Osteocyte (in vitro differentiated cells): Measurements from ENCODE around the gene PIK3R5. TPM values are rescaled to one million over a fixed set of nuclear protein-coding genes. Genes with fewer than 3 reads are reported as not detected.

ENCODE experiments used
- DNase-seq: peaks from one replicate; pipeline ENCODE4 v3.0.0; 2021; ENCODE audit warnings: mixed read lengths; ENCODE audit not compliant: unreplicated experiment; ENCODE audit errors: extremely low spot score
- H3K27ac Mint-ChIP-seq: one replicate; pipeline ENCODE4 v1.8.0; 2021; ENCODE audit warnings: mild to moderate bottlenecking, mixed read lengths; ENCODE audit not compliant: unreplicated experiment
- H3K27me3 Mint-ChIP-seq: one replicate; pipeline ENCODE4 v1.8.0; 2021; ENCODE audit warnings: mixed read lengths; ENCODE audit not compliant: unreplicated experiment
- H3K36me3 Mint-ChIP-seq: one replicate; pipeline ENCODE4 v1.8.0; 2021; ENCODE audit warnings: mixed read lengths; ENCODE audit not compliant: unreplicated experiment
- H3K4me1 Mint-ChIP-seq: one replicate; pipeline ENCODE4 v1.8.0; 2021; ENCODE audit warnings: mixed read lengths; ENCODE audit not compliant: unreplicated experiment
- H3K4me3 Mint-ChIP-seq: one replicate; pipeline ENCODE4 v1.8.0; 2021; ENCODE audit warnings: mild to moderate bottlenecking, moderate library complexity, mixed read lengths; ENCODE audit not compliant: unreplicated experiment
- H3K9me3 Mint-ChIP-seq: one replicate; pipeline ENCODE4 v1.8.0; 2021; ENCODE audit warnings: mixed read lengths; ENCODE audit not compliant: unreplicated experiment
- total RNA-seq: library from RNA; stranded (reverse); gene quantifications from 2 replicates; pipeline ENCODE4 v1.2.1, GENCODE V29; 2021
- TF ChIP-seq, protein P1 (sequence below): fragments of 200-600 bp; sonication (generic); IDR thresholded peaks from 2 replicates; pipeline ENCODE4 v1.5.0; 2021; ENCODE audit warnings: antibody characterized with exemption, mild to moderate bottlenecking, moderate library complexity

PIK3R5 gene
- total RNA-seq, 1 donor from 2014 or later, result not detected

GRCh38 chr17:8851600-8851999 is 113.9 kb downstream of the PIK3R5 start:
- no peak for DNase-seq
- Mint-ChIP-seq H3K36me3 (no peaks in the 10 kb centered on the region), H3K27me3 (no peaks in the 10 kb centered on the region), H3K9me3 (no peaks in the 10 kb centered on the region), H3K4me3 (no peak overlapping the region), H3K4me1 (peaks cover 3% of the 10 kb centered on the region), H3K27ac (no peak overlapping the region)
- TF ChIP-seq, protein P1, sequence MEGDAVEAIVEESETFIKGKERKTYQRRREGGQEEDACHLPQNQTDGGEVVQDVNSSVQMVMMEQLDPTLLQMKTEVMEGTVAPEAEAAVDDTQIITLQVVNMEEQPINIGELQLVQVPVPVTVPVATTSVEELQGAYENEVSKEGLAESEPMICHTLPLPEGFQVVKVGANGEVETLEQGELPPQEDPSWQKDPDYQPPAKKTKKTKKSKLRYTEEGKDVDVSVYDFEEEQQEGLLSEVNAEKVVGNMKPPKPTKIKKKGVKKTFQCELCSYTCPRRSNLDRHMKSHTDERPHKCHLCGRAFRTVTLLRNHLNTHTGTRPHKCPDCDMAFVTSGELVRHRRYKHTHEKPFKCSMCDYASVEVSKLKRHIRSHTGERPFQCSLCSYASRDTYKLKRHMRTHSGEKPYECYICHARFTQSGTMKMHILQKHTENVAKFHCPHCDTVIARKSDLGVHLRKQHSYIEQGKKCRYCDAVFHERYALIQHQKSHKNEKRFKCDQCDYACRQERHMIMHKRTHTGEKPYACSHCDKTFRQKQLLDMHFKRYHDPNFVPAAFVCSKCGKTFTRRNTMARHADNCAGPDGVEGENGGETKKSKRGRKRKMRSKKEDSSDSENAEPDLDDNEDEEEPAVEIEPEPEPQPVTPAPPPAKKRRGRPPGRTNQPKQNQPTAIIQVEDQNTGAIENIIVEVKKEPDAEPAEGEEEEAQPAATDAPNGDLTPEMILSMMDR, result no peak

- Mint-ChIP-seq H3K27me3 (no peaks in the 10 kb centered on the region), H3K36me3 (no peaks in the 10 kb centered on the region), H3K27ac (no peak overlapping the region), H3K9me3 (no peaks in the 10 kb centered on the region), H3K4me3 (no peak overlapping the region), H3K4me1 (no peaks in the 10 kb centered on the region)
- TF ChIP-seq, protein P1, result no peak
- DNase-seq, result no peak
Measured at GRCh38 chr17:8849311-8850041, 116.0 kb downstream of the PIK3R5 start.

DNA sequence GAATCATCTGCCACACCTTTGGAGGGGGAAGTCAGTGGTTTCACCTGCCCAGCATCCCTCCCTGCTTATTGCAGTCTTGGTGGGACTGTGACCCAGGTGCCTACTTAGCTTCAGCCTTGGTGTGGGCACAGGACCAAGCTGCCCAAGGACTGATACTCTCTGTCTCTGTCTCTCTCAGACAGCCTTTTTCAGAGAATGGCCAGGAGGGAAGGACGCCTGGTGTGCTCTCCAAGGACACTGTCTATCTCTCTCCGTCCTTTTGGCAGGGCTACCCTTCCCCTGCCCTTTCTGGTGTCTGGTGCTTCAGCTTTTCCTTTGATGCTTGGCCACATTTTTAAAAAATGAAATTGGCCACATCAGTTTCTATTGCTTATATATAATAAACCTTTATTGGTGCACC is 117.6 kb downstream of the PIK3R5 start:
- no peaks in the 10 kb centered on the region for H3K36me3 Mint-ChIP-seq
- no peaks in the 10 kb centered on the region for H3K4me1 Mint-ChIP-seq
- TF ChIP-seq, protein P1, result no peak
- H3K4me3 Mint-ChIP-seq, result no peak overlapping the region
- H3K9me3 Mint-ChIP-seq, result no peaks in the 10 kb centered on the region
- no peak overlapping the region for H3K27ac Mint-ChIP-seq
- DNase-seq, result no peak
- H3K27me3 Mint-ChIP-seq, result no peaks in the 10 kb centered on the region

- Mint-ChIP-seq H3K27me3 (no peaks in the 10 kb centered on the region), H3K4me1 (no peaks in the 10 kb centered on the region), H3K27ac (no peak overlapping the region), H3K36me3 (no peaks in the 10 kb centered on the region), H3K4me3 (no peak overlapping the region), H3K9me3 (no peaks in the 10 kb centered on the region)
- DNase-seq, result no peak
- TF ChIP-seq, protein P1, result no peak
Measured at GRCh38 chr17:8846768-8847211, 118.7 kb downstream of the PIK3R5 start.

- H3K9me3 Mint-ChIP-seq, result no peaks in the 10 kb centered on the region
- H3K27me3 Mint-ChIP-seq, result peaks cover 4% of the 10 kb centered on the region
- no peak overlapping the region for H3K27ac Mint-ChIP-seq
- no peaks in the 10 kb centered on the region for H3K36me3 Mint-ChIP-seq
- TF ChIP-seq, protein P1, result no peak
- no peaks in the 10 kb centered on the region for H3K4me1 Mint-ChIP-seq
- no peak for DNase-seq
- no peak overlapping the region for H3K4me3 Mint-ChIP-seq
Measured at GRCh38 chr17:8844229-8845218, 121.0 kb downstream of the PIK3R5 start.
